Measurements from ENCODE around the gene KRTAP2-4.

Gene KRTAP2-4

GRCh38 chr17:41076788-41077187 is 11.1 kb upstream of the KRTAP2-4 start:
- Histone ChIP-seq H3K79me2 (ENCODE audit: control insufficient read depth, low read length) (no peaks in the 10 kb centered on the region), H3K4me3 (ENCODE audit: low read length) (no peak overlapping the region), H3K27ac (ENCODE audit: low read depth, low read length) (no peak overlapping the region), H3K27me3 (ENCODE audit: control insufficient read depth, low read length) (peaks cover 5% of the 10 kb centered on the region; the same call in 1 of the 2 replicates), H3K9me2 (replicated peaks; ENCODE audit: control insufficient read depth, low read length) (no peaks in the 10 kb centered on the region), H3K36me3 (ENCODE audit: control insufficient read depth, low read length) (no peaks in the 10 kb centered on the region), H3K4me1 (ENCODE audit: control insufficient read depth, low read length) (no peaks in the 10 kb centered on the region), H4K20me1 (ENCODE audit: control insufficient read depth, insufficient read depth, low read depth, low read length) (no peaks in the 10 kb centered on the region), H3K4me2 (ENCODE audit: low read length) (no peak overlapping the region), H3F3A (ENCODE audit: control insufficient read depth, insufficient read depth) (no peaks in the 10 kb centered on the region), H3K9me3 (ENCODE audit: control insufficient read depth, insufficient read depth, low read length) (no peaks in the 10 kb centered on the region)
- TF ChIP-seq EZH2phosphoT487 (IDR thresholded peaks at IDR 0.05; ENCODE audit: borderline replicate concordance, low read length) = no peak
- TF ChIP-seq, protein P1, sequence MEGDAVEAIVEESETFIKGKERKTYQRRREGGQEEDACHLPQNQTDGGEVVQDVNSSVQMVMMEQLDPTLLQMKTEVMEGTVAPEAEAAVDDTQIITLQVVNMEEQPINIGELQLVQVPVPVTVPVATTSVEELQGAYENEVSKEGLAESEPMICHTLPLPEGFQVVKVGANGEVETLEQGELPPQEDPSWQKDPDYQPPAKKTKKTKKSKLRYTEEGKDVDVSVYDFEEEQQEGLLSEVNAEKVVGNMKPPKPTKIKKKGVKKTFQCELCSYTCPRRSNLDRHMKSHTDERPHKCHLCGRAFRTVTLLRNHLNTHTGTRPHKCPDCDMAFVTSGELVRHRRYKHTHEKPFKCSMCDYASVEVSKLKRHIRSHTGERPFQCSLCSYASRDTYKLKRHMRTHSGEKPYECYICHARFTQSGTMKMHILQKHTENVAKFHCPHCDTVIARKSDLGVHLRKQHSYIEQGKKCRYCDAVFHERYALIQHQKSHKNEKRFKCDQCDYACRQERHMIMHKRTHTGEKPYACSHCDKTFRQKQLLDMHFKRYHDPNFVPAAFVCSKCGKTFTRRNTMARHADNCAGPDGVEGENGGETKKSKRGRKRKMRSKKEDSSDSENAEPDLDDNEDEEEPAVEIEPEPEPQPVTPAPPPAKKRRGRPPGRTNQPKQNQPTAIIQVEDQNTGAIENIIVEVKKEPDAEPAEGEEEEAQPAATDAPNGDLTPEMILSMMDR (IDR thresholded peaks at IDR 0.05; ENCODE audit: low read depth, low read length, poor library complexity, severe bottlenecking) = no peak

DNA sequence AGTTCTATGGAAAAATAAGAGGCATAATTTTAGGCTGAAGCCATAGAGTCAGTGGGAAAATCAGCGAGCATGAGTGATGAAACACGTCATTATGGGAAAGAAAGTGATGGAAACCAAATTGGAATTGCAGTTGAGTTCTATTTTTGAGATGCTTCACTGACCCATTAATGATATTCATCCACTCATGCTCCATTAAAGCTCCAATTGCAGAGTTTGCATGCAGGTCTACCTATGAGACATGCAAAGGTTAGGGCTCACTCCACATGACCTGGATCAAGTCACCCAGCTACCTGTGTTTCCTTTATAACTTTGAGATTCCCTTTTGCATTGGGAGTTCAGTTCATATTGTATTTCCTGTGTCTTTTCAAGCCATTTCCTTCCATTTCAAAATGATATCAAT is 8.0 kb upstream of the KRTAP2-4 start:
- Histone ChIP-seq H3K4me1 (ENCODE audit: control insufficient read depth, low read length) (no peaks in the 10 kb centered on the region), H3F3A (ENCODE audit: control insufficient read depth, insufficient read depth) (no peaks in the 10 kb centered on the region), H3K79me2 (ENCODE audit: control insufficient read depth, low read length) (no peaks in the 10 kb centered on the region), H3K27me3 (ENCODE audit: control insufficient read depth, low read length) (peaks cover 5% of the 10 kb centered on the region; the same call in 1 of the 2 replicates), H3K4me2 (ENCODE audit: low read length) (no peak overlapping the region), H3K27ac (ENCODE audit: low read depth, low read length) (no peak overlapping the region), H4K20me1 (ENCODE audit: control insufficient read depth, insufficient read depth, low read depth, low read length) (no peaks in the 10 kb centered on the region), H3K9me3 (ENCODE audit: control insufficient read depth, insufficient read depth, low read length) (no peaks in the 10 kb centered on the region), H3K4me3 (ENCODE audit: low read length) (no peak overlapping the region), H3K9me2 (replicated peaks; ENCODE audit: control insufficient read depth, low read length) (no peaks in the 10 kb centered on the region), H3K36me3 (ENCODE audit: control insufficient read depth, low read length) (no peaks in the 10 kb centered on the region)
- TF ChIP-seq EZH2phosphoT487 (IDR thresholded peaks at IDR 0.05; ENCODE audit: borderline replicate concordance, low read length) = no peak
- TF ChIP-seq, protein P1 (IDR thresholded peaks at IDR 0.05; ENCODE audit: low read depth, low read length, poor library complexity, severe bottlenecking) = no peak

DNA sequence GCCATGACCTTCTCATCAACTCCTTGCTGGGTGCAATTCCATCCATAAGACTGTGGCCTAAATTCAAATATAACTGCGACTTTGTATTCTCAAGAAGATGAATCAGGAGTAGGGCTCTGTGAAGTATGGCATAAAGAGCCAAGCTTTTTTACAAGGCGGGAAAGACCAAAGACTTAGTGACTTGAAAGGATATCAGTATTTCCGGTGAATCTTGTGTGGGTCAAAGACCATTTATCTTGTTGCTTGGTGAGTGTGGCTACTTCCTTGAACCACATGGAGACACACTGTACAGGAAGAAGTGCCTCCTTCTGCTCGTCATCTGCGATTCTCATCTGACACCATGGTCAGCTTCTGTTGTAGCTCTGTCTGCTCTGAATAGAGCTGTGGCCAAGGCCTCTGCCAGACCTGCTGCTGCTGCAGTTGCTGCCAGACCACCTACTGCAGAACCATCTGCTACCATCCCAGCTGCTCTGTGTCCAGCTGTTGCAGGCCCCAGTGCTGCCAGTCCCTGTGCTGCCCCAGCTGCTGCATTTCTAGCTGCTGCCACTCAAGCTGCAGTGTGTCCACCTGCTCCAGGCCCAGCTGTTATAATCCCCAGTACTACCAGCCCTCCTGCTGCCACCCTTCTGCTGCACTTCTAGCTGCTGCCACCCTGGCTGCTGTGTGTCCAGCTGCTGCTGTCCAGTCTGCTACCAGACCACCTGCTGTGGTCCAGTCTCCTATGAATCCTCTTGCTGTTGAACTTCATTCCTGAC is 6.1 kb upstream of the KRTAP2-4 start:
- H3K36me3 ChIP-seq (ENCODE audit: control insufficient read depth, low read length) = no peaks in the 10 kb centered on the region
- no peak overlapping the region for H3K27ac ChIP-seq (ENCODE audit: low read depth, low read length)
- no peaks in the 10 kb centered on the region for H3K4me1 ChIP-seq (ENCODE audit: control insufficient read depth, low read length)
- H3F3A ChIP-seq (ENCODE audit: control insufficient read depth, insufficient read depth) = no peaks in the 10 kb centered on the region
- H4K20me1 ChIP-seq (ENCODE audit: control insufficient read depth, insufficient read depth, low read depth, low read length) = no peaks in the 10 kb centered on the region
- no peaks in the 10 kb centered on the region for H3K9me2 ChIP-seq (replicated peaks; ENCODE audit: control insufficient read depth, low read length)
- H3K9me3 ChIP-seq (ENCODE audit: control insufficient read depth, insufficient read depth, low read length) = no peaks in the 10 kb centered on the region
- TF ChIP-seq, protein P1 (IDR thresholded peaks at IDR 0.05; ENCODE audit: low read depth, low read length, poor library complexity, severe bottlenecking) = no peak
- no peak for TF ChIP-seq EZH2phosphoT487 (IDR thresholded peaks at IDR 0.05; ENCODE audit: borderline replicate concordance, low read length)
- peaks cover 5% of the 10 kb centered on the region; the same call in 1 of the 2 replicates for H3K27me3 ChIP-seq (ENCODE audit: control insufficient read depth, low read length)
- H3K4me2 ChIP-seq (ENCODE audit: low read length) = no peak overlapping the region
- H3K79me2 ChIP-seq (ENCODE audit: control insufficient read depth, low read length) = no peaks in the 10 kb centered on the region
- H3K4me3 ChIP-seq (ENCODE audit: low read length) = no peak overlapping the region
